A549 (cell line): Measurements from ENCODE around the gene SEL1L3. TPM values are rescaled to one million over a fixed set of nuclear protein-coding genes. Genes with fewer than 3 reads are reported as not detected.

ENCODE experiments used
- ATAC-seq, 2 experiments: fragments of 200-7000 bp in 1 of 2; fragments of >200 bp in 1 of 2; cut with Nextera tagmentation in 1 of 2; cut with Tn5 transposase in 1 of 2; 3 replicates each; pipeline versions ENCODE4 v1.8.0 to v1.9.1; 2018 to 2020; ENCODE audit warnings: mild to moderate bottlenecking in 1 of 2, moderate library complexity in 1 of 2
- CTCF ChIA-PET: fragments of 300-600 bp; sonication (Branson Sonifier 250); formaldehyde crosslinking; extraction: SDS; loops from one replicate; lab custom pipeline; 2021; ENCODE audit warnings: antibody characterized with exemption, inconsistent platforms; lab: Yijun Ruan, JAX
- POLR2A ChIA-PET: fragments of 350-600 bp; formaldehyde crosslinking; extraction: SDS; loops from one replicate; lab custom pipeline; 2021; ENCODE audit warnings: antibody characterized with exemption, inconsistent platforms; lab: Yijun Ruan, JAX
- DNase-seq, 2 experiments: peaks; one replicate each; pipeline versions ENCODE4 v3.0.0 to v3.0.0-alpha.2; 2011 to 2016; ENCODE audit warnings: low read depth in 1 of 2, low spot score in 1 of 2
- FAIRE-seq: peaks from 2 replicates; lab custom pipeline; 2011; peaks lifted over from hg19 to GRCh38; lab: Jason Lieb, UNC
- H3K27ac ChIP-seq, 2 experiments: fragments of >200 bp; sonication (Bioruptor Twin); formaldehyde crosslinking; 3 replicates each; pipeline ENCODE4 v1.5.1; 2016 to 2017
- H3K4me1 ChIP-seq: fragments of >200 bp; sonication (Bioruptor Twin); formaldehyde crosslinking; 3 replicates; pipeline ENCODE4 v1.6.1; 2016
- H3K4me2 ChIP-seq: fragments of >200 bp; sonication (Bioruptor Twin); formaldehyde crosslinking; 3 replicates; pipeline ENCODE4 v1.6.1; 2016
- H3K4me3 ChIP-seq: fragments of >200 bp; sonication (Bioruptor Twin); formaldehyde crosslinking; 3 replicates; pipeline ENCODE4 v1.5.1; 2016
- H3K9me3 ChIP-seq: fragments of >200 bp; sonication (Bioruptor Twin); formaldehyde crosslinking; 3 replicates; pipeline ENCODE4 v1.6.1; 2016
- BHLHE40 ChIP-seq: IDR thresholded peaks from 2 replicates; pipeline ENCODE4 v1.6.1; 2012; ENCODE audit warnings: low read depth, low read length, inconsistent platforms
- CBX2 ChIP-seq: fragments of 200-600 bp; sonication (generic); IDR thresholded peaks from 2 replicates; pipeline ENCODE4 v1.6.1; 2016; ENCODE audit warnings: low read depth, mild to moderate bottlenecking, borderline replicate concordance
- CHD4 ChIP-seq: fragments of 200-600 bp; sonication (generic); IDR thresholded peaks from 2 replicates; pipeline ENCODE4 v1.6.1; 2016; ENCODE audit warnings: antibody characterized with exemption, mild to moderate bottlenecking, borderline replicate concordance
- ESRRA ChIP-seq: fragments of 150-350 bp; IDR thresholded peaks from 2 replicates; pipeline ENCODE4 v1.6.1; 2014; ENCODE audit warnings: mild to moderate bottlenecking, low read length, borderline replicate concordance
- FOSB ChIP-seq: fragments of 250-450 bp; sonication (Bioruptor Pico); IDR thresholded peaks from 2 replicates; pipeline ENCODE4 v1.5.0; 2020; ENCODE audit warnings: mild to moderate bottlenecking, moderate library complexity
- FOXS1 ChIP-seq: fragments of 250-450 bp; sonication (Bioruptor Pico); IDR thresholded peaks from 2 replicates; pipeline ENCODE4 v1.5.0; 2020; ENCODE audit warnings: mild to moderate bottlenecking, moderate library complexity
- GATA3 ChIP-seq: IDR thresholded peaks from 2 replicates; pipeline ENCODE4 v1.6.1; 2012; ENCODE audit warnings: borderline replicate concordance
- HOXB5 ChIP-seq: fragments of 250-450 bp; sonication (Bioruptor Pico); IDR thresholded peaks from 2 replicates; pipeline ENCODE4 v1.5.0; 2020; ENCODE audit warnings: mild to moderate bottlenecking, moderate library complexity
- KDM1A ChIP-seq: fragments of 200-600 bp; sonication (generic); IDR thresholded peaks from 2 replicates; pipeline ENCODE4 v1.6.1; 2016; ENCODE audit warnings: low read depth, mild to moderate bottlenecking
- MAZ ChIP-seq: fragments of 150-350 bp; IDR thresholded peaks from 2 replicates; pipeline ENCODE4 v1.6.1; 2014; ENCODE audit warnings: antibody characterized with exemption, low read depth, low read length, borderline replicate concordance
- MYC ChIP-seq: IDR thresholded peaks from 2 replicates; pipeline ENCODE4 v1.6.1; 2012; ENCODE audit warnings: mild to moderate bottlenecking, inconsistent platforms, low read length, improper control_type of control experiment, borderline replicate concordance
- NFE2L2 ChIP-seq: fragments of 150-350 bp; conservative IDR thresholded peaks from 2 replicates; pipeline ENCODE4 v1.6.1; 2014; ENCODE audit warnings: low read length
- NPAS2 ChIP-seq: fragments of 250-450 bp; sonication (Bioruptor Pico); IDR thresholded peaks from 2 replicates; pipeline ENCODE4 v1.8.0; 2022; ENCODE audit warnings: mild to moderate bottlenecking, moderate library complexity, borderline replicate concordance
- NR3C1 ChIP-seq: fragments of >200 bp; sonication (Bioruptor Twin); formaldehyde crosslinking; IDR thresholded peaks from 3 replicates; pipeline ENCODE4 v1.6.1; 2017
- PHF8 ChIP-seq: fragments of 200-600 bp; sonication (generic); IDR thresholded peaks from 2 replicates; pipeline ENCODE4 v1.6.1; 2016; ENCODE audit warnings: low read depth, mild to moderate bottlenecking, antibody characterized with exemption, moderate library complexity, borderline replicate concordance
- POLR2A ChIP-seq: IDR thresholded peaks from 2 replicates; pipeline ENCODE4 v1.6.1; 2012; ENCODE audit warnings: mild to moderate bottlenecking, low read length
- RARB ChIP-seq: fragments of 250-450 bp; sonication (Bioruptor Pico); IDR thresholded peaks from 2 replicates; pipeline ENCODE4 v1.8.0; 2021; ENCODE audit warnings: mild to moderate bottlenecking, moderate library complexity
- RNF2 ChIP-seq: fragments of 200-600 bp; sonication (generic); IDR thresholded peaks from 2 replicates; pipeline ENCODE4 v1.6.1; 2016; ENCODE audit warnings: low read depth, mild to moderate bottlenecking, antibody characterized with exemption, moderate library complexity, borderline replicate concordance
- SMC3 ChIP-seq: fragments of >200 bp; sonication (Bioruptor Twin); formaldehyde crosslinking; IDR thresholded peaks from 3 replicates; pipeline ENCODE4 v1.6.1; 2018; ENCODE audit warnings: inconsistent platforms
- SREBF2 ChIP-seq: fragments of 450-650 bp; IDR thresholded peaks from 2 replicates; pipeline ENCODE4 v1.6.1; 2014; ENCODE audit warnings: mild to moderate bottlenecking, moderate library complexity
- TFCP2L1 ChIP-seq: fragments of 250-450 bp; sonication (Bioruptor Pico); IDR thresholded peaks from 2 replicates; pipeline ENCODE4 v1.5.0; 2021; ENCODE audit warnings: mild to moderate bottlenecking
- ZC3H11A ChIP-seq: fragments of 450-650 bp; IDR thresholded peaks from 2 replicates; pipeline ENCODE4 v1.6.1; 2014; ENCODE audit warnings: antibody characterized with exemption, mild to moderate bottlenecking
- ZNF302 ChIP-seq: fragments of 250-450 bp; sonication (Bioruptor Pico); IDR thresholded peaks from 2 replicates; pipeline ENCODE4 v1.9.0; 2021; ENCODE audit warnings: inconsistent platforms, mild to moderate bottlenecking, moderate library complexity
- WGBS: methylation state at CpG from one replicate; pipeline ENCODE4 v1.1.6; 2017; ENCODE audit errors: missing lambda C conversion rate; 5-methylcytosine and 5-hydroxymethylcytosine counted together
- polyA plus RNA-seq, 4 experiments: library from polyadenylated mRNA; depleted of rRNA in 3 of 4; stranded (reverse); fragments of >200 nt; fragmentation: RNase III in 1 of 4; extraction: RNeasy Plus Mini Kit Qiagen cat#74134 plus additional on column Dnase treatment in 1 of 4; gene quantifications; 2 replicates in 3 of 4; 3 replicates in 1 of 4; pipeline ENCODE4 v1.2.3, GENCODE V29; 2011 to 2017
- TF ChIP-seq, protein P1 (sequence below): fragments of 150-350 bp; IDR thresholded peaks from 2 replicates; pipeline ENCODE4 v1.6.1; 2014; ENCODE audit warnings: low read depth, mild to moderate bottlenecking, low read length
- TF ChIP-seq, protein P2 (sequence below): IDR thresholded peaks from 2 replicates; pipeline ENCODE4 v1.6.1; 2012
- TF ChIP-seq, protein P3 (sequence below): fragments of >200 bp; sonication (Bioruptor Twin); formaldehyde crosslinking; IDR thresholded peaks from 2 replicates; pipeline ENCODE4 v1.6.1; 2016
- TF ChIP-seq, protein P4 (sequence below): fragments of 250-450 bp; sonication (Bioruptor Pico); IDR thresholded peaks from 2 replicates; pipeline ENCODE4 v1.5.0; 2021; ENCODE audit warnings: mild to moderate bottlenecking, moderate library complexity, borderline replicate concordance
- TF ChIP-seq, protein P5 (sequence below): fragments of 450-650 bp; IDR thresholded peaks from 2 replicates; pipeline ENCODE4 v1.6.1; 2014; ENCODE audit warnings: antibody characterized with exemption

Gene SEL1L3
- polyA plus RNA-seq, 2 of the 4 experiments (the other 2 are of a cell fraction) = 26.1 to 27.0 TPM

DNA sequence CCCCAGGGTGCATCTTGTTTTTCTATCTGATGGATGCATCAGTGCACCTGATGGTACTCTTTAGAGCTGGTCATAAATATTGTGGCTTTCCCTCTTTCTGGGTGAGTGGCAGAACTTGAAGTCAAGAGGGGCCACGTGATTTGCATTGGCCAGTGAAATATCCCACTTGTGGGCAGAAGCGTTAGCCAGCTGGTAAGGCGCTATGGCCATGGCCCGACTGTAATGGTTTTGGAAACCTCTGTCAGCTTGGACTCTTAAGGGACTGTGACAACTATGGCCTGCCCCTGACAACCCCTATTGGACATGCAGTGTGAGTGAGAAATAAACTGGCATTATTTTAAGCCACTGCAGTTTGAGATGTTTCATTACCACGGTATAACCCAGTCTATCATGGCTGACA, 72.8 kb downstream of the SEL1L3 start:
- no peak overlapping the region for H3K4me3 ChIP-seq
- FAIRE-seq = no peak
- WGBS = 93% methylated on average over 5 of the region's 5 CpGs
- H3K9me3 ChIP-seq = no peaks in the 10 kb centered on the region
- ChIA-PET CTCF (interaction anchor here (1.8 kb wide), 1 partner anchor 22 kb away, joined by 4 read pairs; no protein-coding TSS in a partner anchor), POLR2A (no interaction called here)
- H3K27ac ChIP-seq = no peak overlapping the region
- no peak for DNase-seq
- TF ChIP-seq, protein P1, sequence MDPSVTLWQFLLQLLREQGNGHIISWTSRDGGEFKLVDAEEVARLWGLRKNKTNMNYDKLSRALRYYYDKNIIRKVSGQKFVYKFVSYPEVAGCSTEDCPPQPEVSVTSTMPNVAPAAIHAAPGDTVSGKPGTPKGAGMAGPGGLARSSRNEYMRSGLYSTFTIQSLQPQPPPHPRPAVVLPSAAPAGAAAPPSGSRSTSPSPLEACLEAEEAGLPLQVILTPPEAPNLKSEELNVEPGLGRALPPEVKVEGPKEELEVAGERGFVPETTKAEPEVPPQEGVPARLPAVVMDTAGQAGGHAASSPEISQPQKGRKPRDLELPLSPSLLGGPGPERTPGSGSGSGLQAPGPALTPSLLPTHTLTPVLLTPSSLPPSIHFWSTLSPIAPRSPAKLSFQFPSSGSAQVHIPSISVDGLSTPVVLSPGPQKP = no peak
- TF ChIP-seq, protein P2, sequence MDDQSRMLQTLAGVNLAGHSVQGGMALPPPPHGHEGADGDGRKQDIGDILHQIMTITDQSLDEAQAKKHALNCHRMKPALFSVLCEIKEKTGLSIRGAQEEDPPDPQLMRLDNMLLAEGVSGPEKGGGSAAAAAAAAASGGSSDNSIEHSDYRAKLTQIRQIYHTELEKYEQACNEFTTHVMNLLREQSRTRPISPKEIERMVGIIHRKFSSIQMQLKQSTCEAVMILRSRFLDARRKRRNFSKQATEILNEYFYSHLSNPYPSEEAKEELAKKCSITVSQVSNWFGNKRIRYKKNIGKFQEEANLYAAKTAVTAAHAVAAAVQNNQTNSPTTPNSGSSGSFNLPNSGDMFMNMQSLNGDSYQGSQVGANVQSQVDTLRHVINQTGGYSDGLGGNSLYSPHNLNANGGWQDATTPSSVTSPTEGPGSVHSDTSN = no peak
- TF ChIP-seq RNF2 (no peak), GATA3 (no peak)
- H3K4me2 ChIP-seq = no peak overlapping the region
- ATAC-seq = no peak
- H3K4me1 ChIP-seq = no peaks in the 10 kb centered on the region

DNA sequence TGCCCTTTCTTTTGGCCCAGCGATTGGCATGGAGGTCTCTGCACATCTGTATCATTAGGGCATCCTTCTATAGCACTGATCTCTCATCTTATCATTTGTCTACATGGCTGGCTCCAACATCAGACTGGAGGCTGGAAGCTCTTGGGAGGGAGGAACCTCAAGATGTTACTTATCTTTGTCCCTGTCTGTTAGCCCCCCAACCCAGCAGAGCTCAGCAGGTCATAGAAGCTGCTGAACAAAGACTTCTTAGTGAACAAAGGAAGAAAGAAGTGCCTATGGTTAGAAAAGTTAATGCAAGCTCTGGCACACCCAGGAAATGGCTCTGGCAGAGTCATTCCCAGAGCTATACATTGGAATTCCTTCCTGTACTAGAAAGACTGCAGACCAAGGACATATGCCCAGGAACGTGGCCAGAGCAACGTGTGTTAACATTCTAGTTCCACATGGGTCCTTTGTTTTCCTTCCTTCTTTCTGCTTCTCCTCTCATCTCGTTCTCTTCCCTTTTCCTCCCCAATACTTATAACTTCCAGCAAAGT, 74.0 kb downstream of the SEL1L3 start:
- WGBS = 95% methylated on average over 4 of the region's 4 CpGs

DNA sequence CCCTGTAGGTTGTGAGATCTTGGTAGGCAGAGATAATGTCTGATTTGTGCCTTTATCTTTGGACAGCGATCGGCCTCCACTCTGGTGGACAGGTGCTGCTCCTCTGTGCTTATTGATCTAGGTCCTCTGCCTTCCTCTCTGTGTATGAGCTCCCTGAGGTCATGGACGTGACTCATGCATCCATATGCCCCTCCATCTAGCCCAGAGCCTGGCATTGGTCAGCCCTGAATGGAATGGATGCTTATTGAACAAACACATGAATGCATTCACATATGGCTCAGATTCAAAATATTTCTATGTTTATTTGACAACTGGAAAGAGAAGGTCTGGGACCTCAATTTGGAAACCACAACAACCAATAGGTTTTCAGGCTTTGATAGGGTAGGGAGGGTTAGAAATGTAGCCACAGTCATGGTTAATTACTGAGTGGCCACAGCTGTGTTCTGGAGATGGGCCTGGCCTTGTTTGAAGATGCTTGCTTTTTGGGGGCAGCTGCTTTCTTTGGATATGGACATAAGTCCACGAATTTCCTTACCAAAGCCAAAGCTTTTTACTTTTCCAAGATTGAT, 76.2 kb downstream of the SEL1L3 start:
- H3K4me1 ChIP-seq = no peaks in the 10 kb centered on the region
- ATAC-seq (no peak), DNase-seq (no peak), FAIRE-seq (no peak)
- no peaks in the 10 kb centered on the region for H3K9me3 ChIP-seq
- H3K27ac ChIP-seq = no peak overlapping the region
- WGBS = 82% methylated on average over 2 of the region's 4 CpGs
- ChIA-PET CTCF (interaction anchor here (1.1 kb wide), 1 partner anchor 19 kb away, joined by 3 read pairs; no protein-coding TSS in a partner anchor), POLR2A (no interaction called here)
- TF ChIP-seq, protein P3, sequence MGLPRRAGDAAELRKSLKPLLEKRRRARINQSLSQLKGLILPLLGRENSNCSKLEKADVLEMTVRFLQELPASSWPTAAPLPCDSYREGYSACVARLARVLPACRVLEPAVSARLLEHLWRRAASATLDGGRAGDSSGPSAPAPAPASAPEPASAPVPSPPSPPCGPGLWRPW = no peak
- TF ChIP-seq TFCP2L1 (CRISPR knock-in tag) = no peak
- TF ChIP-seq RARB (CRISPR knock-in tag) = no peak
- no peak for TF ChIP-seq SMC3
- TF ChIP-seq PHF8 = no peak
- no peak for TF ChIP-seq CHD4
- no peak for TF ChIP-seq NPAS2
- no peak for TF ChIP-seq CBX2
- H3K4me2 ChIP-seq = no peak overlapping the region
- no peak overlapping the region for H3K4me3 ChIP-seq

More for the DNA sequence above, 74.0 kb downstream of the SEL1L3 start:
- FAIRE-seq (no peak), DNase-seq (no peak), ATAC-seq (no peak)
- ChIA-PET POLR2A (no interaction called here), CTCF (interaction anchor here (1.2 to 1.8 kb wide), 2 partner anchors 21 to 348 kb away, joined by 4 read pairs; no protein-coding TSS in a partner anchor)
- H3K27ac ChIP-seq = no peak overlapping the region
- no peaks in the 10 kb centered on the region for H3K9me3 ChIP-seq
- no peak overlapping the region for H3K4me2 ChIP-seq
- no peaks in the 10 kb centered on the region for H3K4me1 ChIP-seq
- no peak overlapping the region for H3K4me3 ChIP-seq
- TF ChIP-seq MAZ (no peak), FOXS1 (CRISPR knock-in tag) (no peak), NR3C1 (no peak), NPAS2 (no peak), TFCP2L1 (CRISPR knock-in tag) (no peak), HOXB5 (CRISPR knock-in tag) (no peak), MYC (no peak), ESRRA (no peak), NFE2L2 (no peak), RNF2 (no peak), ZNF302 (CRISPR knock-in tag) (no peak), SREBF2 (no peak), ZC3H11A (no peak), BHLHE40 (no peak), CHD4 (no peak), POLR2A (no peak), FOSB (no peak), KDM1A (no peak)
- TF ChIP-seq, protein P4, sequence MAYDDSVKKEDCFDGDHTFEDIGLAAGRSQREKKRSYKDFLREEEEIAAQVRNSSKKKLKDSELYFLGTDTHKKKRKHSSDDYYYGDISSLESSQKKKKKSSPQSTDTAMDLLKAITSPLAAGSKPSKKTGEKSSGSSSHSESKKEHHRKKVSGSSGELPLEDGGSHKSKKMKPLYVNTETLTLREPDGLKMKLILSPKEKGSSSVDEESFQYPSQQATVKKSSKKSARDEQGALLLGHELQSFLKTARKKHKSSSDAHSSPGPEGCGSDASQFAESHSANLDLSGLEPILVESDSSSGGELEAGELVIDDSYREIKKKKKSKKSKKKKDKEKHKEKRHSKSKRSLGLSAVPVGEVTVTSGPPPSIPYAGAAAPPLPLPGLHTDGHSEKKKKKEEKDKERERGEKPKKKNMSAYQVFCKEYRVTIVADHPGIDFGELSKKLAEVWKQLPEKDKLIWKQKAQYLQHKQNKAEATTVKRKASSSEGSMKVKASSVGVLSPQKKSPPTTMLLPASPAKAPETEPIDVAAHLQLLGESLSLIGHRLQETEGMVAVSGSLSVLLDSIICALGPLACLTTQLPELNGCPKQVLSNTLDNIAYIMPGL (CRISPR knock-in tag) = no peak
- TF ChIP-seq, protein P5, sequence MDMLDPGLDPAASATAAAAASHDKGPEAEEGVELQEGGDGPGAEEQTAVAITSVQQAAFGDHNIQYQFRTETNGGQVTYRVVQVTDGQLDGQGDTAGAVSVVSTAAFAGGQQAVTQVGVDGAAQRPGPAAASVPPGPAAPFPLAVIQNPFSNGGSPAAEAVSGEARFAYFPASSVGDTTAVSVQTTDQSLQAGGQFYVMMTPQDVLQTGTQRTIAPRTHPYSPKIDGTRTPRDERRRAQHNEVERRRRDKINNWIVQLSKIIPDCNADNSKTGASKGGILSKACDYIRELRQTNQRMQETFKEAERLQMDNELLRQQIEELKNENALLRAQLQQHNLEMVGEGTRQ = no peak
